Placental pericyte (primary cell): ENCODE data around the gene UNC45B. TPM values are rescaled to one million over a fixed set of nuclear protein-coding genes. Genes with fewer than 3 reads are reported as not detected.

ENCODE experiments used
- total RNA-seq: library from RNA; depleted of rRNA; stranded (reverse); fragments of >200 nt; gene quantifications from 2 replicates; pipeline ENCODE4 v1.2.3, GENCODE V29; 2012

UNC45B gene, protein sequence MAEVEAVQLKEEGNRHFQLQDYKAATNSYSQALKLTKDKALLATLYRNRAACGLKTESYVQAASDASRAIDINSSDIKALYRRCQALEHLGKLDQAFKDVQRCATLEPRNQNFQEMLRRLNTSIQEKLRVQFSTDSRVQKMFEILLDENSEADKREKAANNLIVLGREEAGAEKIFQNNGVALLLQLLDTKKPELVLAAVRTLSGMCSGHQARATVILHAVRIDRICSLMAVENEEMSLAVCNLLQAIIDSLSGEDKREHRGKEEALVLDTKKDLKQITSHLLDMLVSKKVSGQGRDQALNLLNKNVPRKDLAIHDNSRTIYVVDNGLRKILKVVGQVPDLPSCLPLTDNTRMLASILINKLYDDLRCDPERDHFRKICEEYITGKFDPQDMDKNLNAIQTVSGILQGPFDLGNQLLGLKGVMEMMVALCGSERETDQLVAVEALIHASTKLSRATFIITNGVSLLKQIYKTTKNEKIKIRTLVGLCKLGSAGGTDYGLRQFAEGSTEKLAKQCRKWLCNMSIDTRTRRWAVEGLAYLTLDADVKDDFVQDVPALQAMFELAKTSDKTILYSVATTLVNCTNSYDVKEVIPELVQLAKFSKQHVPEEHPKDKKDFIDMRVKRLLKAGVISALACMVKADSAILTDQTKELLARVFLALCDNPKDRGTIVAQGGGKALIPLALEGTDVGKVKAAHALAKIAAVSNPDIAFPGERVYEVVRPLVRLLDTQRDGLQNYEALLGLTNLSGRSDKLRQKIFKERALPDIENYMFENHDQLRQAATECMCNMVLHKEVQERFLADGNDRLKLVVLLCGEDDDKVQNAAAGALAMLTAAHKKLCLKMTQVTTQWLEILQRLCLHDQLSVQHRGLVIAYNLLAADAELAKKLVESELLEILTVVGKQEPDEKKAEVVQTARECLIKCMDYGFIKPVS
- total RNA-seq: not detected in 2 replicates

DNA sequence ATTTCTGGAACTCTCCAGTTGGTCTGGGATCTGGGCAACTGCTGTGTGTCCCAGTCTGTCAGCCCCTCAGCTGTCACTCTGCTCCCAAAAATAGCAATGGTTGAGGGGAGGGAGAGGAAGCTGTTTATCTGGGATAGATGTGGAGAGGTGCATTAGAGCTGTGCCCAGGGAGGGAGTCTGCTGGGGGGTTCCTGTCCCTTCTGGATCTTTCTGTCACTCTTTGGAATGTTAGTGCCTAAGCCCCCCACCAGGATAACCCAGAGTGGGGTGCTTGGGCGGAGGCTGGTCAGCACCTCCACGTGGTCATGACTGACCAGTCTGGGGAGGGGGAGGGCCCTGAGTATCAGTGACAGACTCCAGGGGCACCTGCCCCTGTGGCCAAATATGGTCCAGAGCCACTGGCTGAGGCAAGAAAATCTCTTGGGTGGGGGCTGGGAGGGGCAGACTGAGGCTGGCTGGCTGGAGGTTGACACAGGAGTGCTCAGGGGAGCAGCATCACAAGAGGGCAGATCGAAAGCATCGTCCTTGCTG is at the start of gene UNC45B:
Gene UNC45B (plus strand): TSS at position 443 of the 531 bp plus-strand sequence. CDS start 447 bp downstream, outside the sequence.

DNA sequence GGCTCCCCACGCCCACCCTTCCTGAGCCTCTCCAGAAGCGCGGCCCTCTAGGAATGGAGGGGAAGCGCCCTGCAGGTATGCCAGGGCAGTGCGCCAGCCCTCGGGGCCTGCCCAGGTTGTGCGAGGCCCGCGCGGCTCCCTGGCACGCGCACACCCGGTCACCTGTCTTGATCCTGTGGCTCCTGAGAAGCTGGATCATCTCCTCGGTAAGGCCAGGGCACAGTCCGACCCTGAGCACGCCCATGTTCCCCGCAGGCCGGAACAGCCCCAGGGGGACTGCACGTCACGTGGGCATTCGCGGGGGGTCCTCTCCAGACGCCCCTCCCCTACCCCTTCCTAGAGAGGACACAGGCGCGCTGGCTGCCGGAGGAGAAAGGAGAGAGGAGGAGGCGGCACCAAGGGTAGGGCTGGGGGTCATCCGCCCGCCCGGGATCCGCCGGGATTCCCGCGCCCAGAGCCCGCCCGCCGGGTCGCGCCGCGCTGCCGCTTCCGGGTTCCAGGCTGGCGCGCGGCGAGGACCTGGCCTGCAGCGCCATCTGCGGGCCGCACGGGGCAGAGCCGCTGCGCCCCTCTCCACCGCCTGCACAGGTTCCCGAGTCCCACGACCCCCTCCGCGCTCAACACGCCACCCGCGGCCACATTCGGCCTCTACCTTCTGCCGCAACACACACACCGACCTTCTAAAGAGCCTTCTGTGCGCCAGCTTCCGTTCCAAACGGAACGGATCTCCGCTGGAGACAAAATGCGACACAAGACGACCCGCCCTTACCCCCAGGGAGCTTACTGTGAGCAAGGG is 28.0 kb upstream of the UNC45B start, which contains the start of gene RAD51D:
Gene RAD51D (minus strand): TSS at position 491 of the 796 bp plus-strand sequence. CDS start 247 bp downstream, at position 244.

DNA sequence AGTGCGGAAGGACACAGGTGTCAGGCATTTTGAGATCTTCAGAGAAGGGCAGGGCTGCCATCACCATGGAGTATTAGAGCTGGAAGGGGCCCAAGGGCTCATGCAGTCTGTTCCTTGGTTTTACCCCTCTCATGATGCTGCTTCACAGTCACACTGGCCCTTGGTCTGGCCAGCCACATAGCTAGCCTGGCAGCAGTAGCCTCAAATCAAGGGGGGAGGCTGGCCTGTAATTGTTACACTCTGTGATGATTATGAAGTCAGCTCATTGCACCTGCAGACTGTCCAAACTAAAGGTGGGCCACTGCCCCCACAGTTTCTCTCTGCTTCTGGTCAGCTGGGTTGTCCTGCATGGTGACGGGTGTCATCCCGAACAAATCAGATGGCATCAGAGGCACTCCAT is 26.3 kb upstream of the UNC45B start, which contains the start of gene FNDC8:
Gene FNDC8 (plus strand): TSS at position 301 of the 400 bp plus-strand sequence. CDS start 79 bp downstream, at position 380.

DNA sequence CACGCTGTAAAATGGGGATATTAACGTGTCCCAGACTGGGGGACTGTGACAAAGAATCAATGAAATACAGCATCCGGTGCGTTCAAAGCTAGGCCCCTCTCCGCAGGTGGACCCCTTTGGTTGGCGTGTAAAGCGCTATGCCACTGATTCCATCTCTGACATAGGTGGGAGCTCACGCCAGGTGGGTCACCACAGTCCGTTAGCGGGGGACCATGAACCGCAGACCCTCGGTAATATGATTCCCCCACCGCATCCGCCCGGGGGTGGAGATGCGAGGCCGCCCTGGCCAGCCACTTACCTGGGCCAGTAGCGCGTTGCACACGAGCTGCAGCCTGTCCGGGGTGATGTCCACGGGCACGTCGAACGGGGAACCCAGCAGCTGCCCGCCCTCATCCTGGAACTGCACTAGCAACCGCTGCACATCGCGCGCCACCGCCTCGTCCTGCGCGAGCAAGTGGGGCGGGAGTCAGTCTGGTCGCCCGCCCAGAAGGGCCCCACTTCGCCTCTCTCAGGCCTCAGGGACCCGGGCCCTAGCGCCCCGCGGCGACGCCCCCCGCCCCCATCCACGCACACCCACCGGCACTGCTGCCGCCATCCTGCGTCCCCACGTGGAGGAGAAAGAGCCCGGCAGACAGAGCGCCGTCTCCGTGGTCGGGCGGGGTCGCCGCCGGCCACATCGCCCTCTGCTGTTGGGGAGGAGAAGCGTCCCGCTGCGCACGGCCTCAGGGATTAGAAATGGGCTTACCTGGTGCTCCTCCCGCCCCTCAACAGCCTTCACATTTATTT is 5.7 kb upstream of the UNC45B start, which contains the start of gene NLE1:
Gene NLE1 (minus strand): TSS at position 623 of the 786 bp plus-strand sequence. CDS start 28 bp downstream, at position 595.

DNA sequence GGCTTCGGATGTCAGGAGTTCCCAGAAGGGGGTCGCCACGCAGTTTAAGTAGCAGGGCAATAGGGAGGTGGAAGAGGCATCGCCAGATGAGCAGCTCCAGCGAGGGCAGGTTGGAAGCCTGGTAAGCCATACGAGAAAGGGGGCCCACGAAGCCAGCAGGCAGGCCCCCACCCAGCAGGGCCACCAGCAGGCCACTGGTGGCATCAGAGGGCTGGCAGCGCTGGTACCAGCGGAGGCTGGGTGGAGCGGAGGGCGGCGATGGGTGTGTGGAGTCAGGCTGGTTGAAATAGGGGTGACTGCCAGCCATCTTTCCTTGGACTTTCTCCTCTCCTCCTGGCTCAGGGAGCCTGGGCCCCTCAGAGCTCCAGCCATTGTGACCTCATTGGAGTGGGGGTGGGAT is 46.4 kb downstream of the UNC45B start, which contains the start of gene SLC35G3:
Gene SLC35G3 (minus strand): TSS at position 393 of the 400 bp plus-strand sequence. CDS start 86 bp downstream, at position 307.

Other genes starting within 250 kb of the UNC45B start
- 1.1 and 5.0 TPM in 2 replicates for gene CCT6B, start 186.4 kb upstream of the UNC45B start, total RNA-seq
- 12.6 and 13.1 TPM in 2 replicates for gene ZNF830, start 186.3 kb upstream of the UNC45B start, total RNA-seq
- 32.4 and 50.4 TPM in 2 replicates for gene LIG3, start 167.3 kb upstream of the UNC45B start, total RNA-seq
- gene RFFL, start 84.1 kb upstream of the UNC45B start, total RNA-seq: 25.8 and 30.9 TPM in 2 replicates
- gene RAD51D, start 28.0 kb upstream of the UNC45B start, total RNA-seq: 7.2 and 13.6 TPM in 2 replicates
- gene FNDC8, start 26.2 kb upstream of the UNC45B start, total RNA-seq: not detected in 2 replicates
- 15.5 and 23.9 TPM in 2 replicates for gene NLE1, start 5.5 kb upstream of the UNC45B start, total RNA-seq
- gene SLC35G3, start 46.6 kb downstream of the UNC45B start, total RNA-seq: not detected in 2 replicates
- gene SLFN5, start 95.3 kb downstream of the UNC45B start, total RNA-seq: 79.5 and 151 TPM in 2 replicates
- 39.5 and 53.2 TPM in 2 replicates for gene SLFN11, start 225.8 kb downstream of the UNC45B start, total RNA-seq